A673 (cell line): ENCODE results near the gene BTN2A1. TPM values are rescaled to one million over a fixed set of nuclear protein-coding genes. Genes with fewer than 3 reads are reported as not detected.
A peak's percentile ranks its signal among the peaks of the same experiment; 100 is the strongest.

ENCODE experiments used
- BruUV-seq: library from RNA; stranded (reverse); fragments of 400-500 nt; replicated peaks from 2 replicates; lab custom pipeline; 2021; lab: Mats Ljungman, UMichigan
- CTCF ChIA-PET: fragments of 300-600 bp; sonication (Branson Sonifier 250); formaldehyde crosslinking; loops from one replicate; lab custom pipeline; 2022; ENCODE audit warnings: antibody characterized with exemption; lab: Charles Lee
- POLR2A ChIA-PET: fragments of 300-600 bp; sonication (Branson Sonifier 250); formaldehyde crosslinking; loops from one replicate; lab custom pipeline; 2022; ENCODE audit warnings: antibody characterized with exemption; ENCODE audit not compliant: low non-redundant PET; lab: Charles Lee
- DNase-seq: peaks from one replicate; pipeline ENCODE4 v3.0.0-alpha.2; 2015; ENCODE audit warnings: low spot score
- H3K27ac ChIP-seq: fragments of 200-600 bp; sonication (generic); 2 replicates; pipeline ENCODE4 v1.5.1; 2016; ENCODE audit warnings: mixed run types, low read depth, mild to moderate bottlenecking, mixed read lengths, antibody characterized with exemption, low read length; ENCODE audit not compliant: poor library complexity, severe bottlenecking
- H3K27me3 ChIP-seq: fragments of 200-600 bp; sonication (generic); replicated peaks from 2 replicates; pipeline ENCODE4 v1.6.1; 2017; ENCODE audit warnings: mixed run types, low read depth, mild to moderate bottlenecking, mixed read lengths, antibody characterized with exemption, low read length; ENCODE audit not compliant: insufficient read depth, poor library complexity
- H3K36me3 ChIP-seq: fragments of 200-600 bp; sonication (generic); 2 replicates; pipeline ENCODE4 v1.6.1; 2016; ENCODE audit warnings: mixed run types, mild to moderate bottlenecking, mixed read lengths, antibody characterized with exemption, low read length; ENCODE audit not compliant: insufficient read depth, poor library complexity, severe bottlenecking
- H3K4me1 ChIP-seq: fragments of 200-600 bp; sonication (generic); 2 replicates; pipeline ENCODE4 v1.6.1; 2017; ENCODE audit warnings: mixed run types, mild to moderate bottlenecking, mixed read lengths, antibody characterized with exemption, low read length; ENCODE audit not compliant: insufficient read depth, poor library complexity, severe bottlenecking
- H3K4me3 ChIP-seq: fragments of 200-600 bp; sonication (generic); 2 replicates; pipeline ENCODE4 v1.5.1; 2016; ENCODE audit warnings: low read depth, mixed run types, mild to moderate bottlenecking, mixed read lengths, low read length; ENCODE audit not compliant: poor library complexity, severe bottlenecking
- H3K9me3 ChIP-seq: fragments of 200-600 bp; sonication (generic); 2 replicates; pipeline ENCODE4 v1.6.1; 2016; ENCODE audit warnings: mixed run types, low read depth, mild to moderate bottlenecking, mixed read lengths, antibody characterized with exemption, low read length; ENCODE audit not compliant: poor library complexity, severe bottlenecking
- EZH2 ChIP-seq: fragments of 200-600 bp; sonication (generic); IDR thresholded peaks from 2 replicates; pipeline ENCODE4 v1.6.1; 2017; ENCODE audit warnings: borderline replicate concordance, low read depth, mild to moderate bottlenecking, mixed read lengths, antibody characterized with exemption, low read length; ENCODE audit not compliant: poor library complexity, severe bottlenecking
- intact Hi-C: fragments of 100-400 bp; cut with micrococcal nuclease; formaldehyde crosslinking; loops from one replicate; pipeline ENCODE4 v1.10.0; 2022; ENCODE audit not compliant: unreplicated experiment
- total RNA-seq: library from RNA; stranded (reverse); gene quantifications from 2 replicates; pipeline ENCODE4 v1.2.3, GENCODE V29; 2021
- TF ChIP-seq, protein P1 (sequence below): fragments of 300-800, 200-600 bp; sonication (generic); conservative IDR thresholded peaks from 2 replicates; pipeline ENCODE4 v1.5.1; 2017; ENCODE audit warnings: low read depth, mild to moderate bottlenecking, antibody characterized with exemption, low read length, moderate library complexity, mixed read lengths

Gene BTN2A1
- total RNA-seq, 1 experiment from 2014 or later: 32.2 TPM

DNA sequence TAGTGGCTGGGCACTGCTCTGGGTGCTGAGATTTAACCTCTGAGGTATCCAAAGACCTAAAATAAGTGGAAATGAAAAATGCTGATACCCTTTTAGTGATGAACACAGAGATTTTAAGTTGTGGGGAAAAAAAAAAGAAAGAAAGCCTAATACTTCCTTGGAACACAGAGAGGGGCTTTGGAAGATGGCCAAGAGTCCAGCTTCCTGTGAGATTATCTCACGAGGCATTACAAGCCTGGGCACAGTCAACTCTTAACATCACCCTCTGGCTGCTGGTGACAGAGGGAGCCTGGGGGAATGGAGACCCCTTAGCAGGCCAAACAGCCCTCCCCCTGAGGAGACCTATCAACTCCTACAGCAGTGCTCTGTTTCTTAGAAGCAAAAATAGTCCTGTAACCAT lies 19.7 kb downstream of the BTN2A1 start:
- intact Hi-C loops: no loop called here
- Histone ChIP-seq H3K36me3 (no peaks in the 10 kb centered on the region), H3K4me3 (no peak overlapping the region), H3K27me3 (no peaks in the 10 kb centered on the region), H3K9me3 (no peaks in the 10 kb centered on the region), H3K4me1 (peaks cover 35% of the 10 kb centered on the region), H3K27ac (peak overlapping the region; percentile 99)
- TF ChIP-seq, protein P1, sequence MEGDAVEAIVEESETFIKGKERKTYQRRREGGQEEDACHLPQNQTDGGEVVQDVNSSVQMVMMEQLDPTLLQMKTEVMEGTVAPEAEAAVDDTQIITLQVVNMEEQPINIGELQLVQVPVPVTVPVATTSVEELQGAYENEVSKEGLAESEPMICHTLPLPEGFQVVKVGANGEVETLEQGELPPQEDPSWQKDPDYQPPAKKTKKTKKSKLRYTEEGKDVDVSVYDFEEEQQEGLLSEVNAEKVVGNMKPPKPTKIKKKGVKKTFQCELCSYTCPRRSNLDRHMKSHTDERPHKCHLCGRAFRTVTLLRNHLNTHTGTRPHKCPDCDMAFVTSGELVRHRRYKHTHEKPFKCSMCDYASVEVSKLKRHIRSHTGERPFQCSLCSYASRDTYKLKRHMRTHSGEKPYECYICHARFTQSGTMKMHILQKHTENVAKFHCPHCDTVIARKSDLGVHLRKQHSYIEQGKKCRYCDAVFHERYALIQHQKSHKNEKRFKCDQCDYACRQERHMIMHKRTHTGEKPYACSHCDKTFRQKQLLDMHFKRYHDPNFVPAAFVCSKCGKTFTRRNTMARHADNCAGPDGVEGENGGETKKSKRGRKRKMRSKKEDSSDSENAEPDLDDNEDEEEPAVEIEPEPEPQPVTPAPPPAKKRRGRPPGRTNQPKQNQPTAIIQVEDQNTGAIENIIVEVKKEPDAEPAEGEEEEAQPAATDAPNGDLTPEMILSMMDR: no peak
- TF ChIP-seq EZH2: no peak
- ChIA-PET CTCF (no interaction called here), POLR2A (no interaction called here)
- BruUV-seq: no TSS peak
- peak; percentile 60 for DNase-seq

DNA sequence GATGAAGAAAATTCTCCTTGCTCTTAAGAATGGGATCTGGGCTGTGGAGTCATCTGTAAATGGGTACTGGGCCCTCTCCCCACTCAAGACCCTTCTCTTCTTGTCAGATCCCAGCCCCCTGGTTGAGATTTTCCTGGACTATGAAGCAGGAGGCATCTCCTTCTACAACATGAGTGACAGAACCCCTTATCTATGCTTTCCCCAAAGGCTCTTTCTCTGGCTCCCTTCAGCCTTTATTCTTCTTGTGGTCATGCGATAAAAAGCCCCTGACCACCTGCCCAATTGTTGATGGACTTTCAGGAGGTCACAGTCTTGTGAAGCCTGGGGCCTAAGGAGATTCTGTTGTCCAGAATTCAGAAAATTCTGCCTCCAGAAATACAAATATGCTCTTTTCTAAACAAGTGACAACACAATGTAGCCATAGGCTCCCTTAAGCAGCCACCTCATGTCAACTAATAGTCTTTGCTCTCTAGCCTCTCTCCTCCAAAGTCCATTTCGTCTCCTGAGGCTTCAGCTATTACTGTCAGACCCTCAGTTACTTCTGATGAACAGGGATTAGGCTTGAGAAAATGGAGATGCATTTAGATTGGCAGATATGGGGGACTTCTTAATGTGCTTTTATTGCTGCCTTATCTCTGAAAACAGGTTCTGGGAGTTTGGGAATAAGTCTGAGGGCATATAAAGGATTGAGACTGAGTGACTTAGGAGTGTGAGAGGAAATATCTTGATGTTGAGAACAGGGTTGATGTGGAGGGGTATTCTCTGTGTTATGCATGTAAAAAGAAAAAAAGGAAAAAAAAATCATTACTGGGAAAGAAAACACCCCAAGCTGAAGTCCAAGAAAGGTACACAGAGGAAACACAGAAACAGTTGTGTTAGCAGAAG lies 20.6 kb downstream of the BTN2A1 start:
- no TSS peak for BruUV-seq
- ChIA-PET POLR2A (no interaction called here), CTCF (no interaction called here)
- Histone ChIP-seq H3K4me3 (no peak overlapping the region), H3K27me3 (no peaks in the 10 kb centered on the region), H3K4me1 (peaks cover 33% of the 10 kb centered on the region), H3K9me3 (no peaks in the 10 kb centered on the region), H3K36me3 (no peaks in the 10 kb centered on the region), H3K27ac (no peak overlapping the region)
- DNase-seq: no peak
- intact Hi-C loops: no loop called here
- no peak for TF ChIP-seq EZH2
- TF ChIP-seq, protein P1: no peak

DNA sequence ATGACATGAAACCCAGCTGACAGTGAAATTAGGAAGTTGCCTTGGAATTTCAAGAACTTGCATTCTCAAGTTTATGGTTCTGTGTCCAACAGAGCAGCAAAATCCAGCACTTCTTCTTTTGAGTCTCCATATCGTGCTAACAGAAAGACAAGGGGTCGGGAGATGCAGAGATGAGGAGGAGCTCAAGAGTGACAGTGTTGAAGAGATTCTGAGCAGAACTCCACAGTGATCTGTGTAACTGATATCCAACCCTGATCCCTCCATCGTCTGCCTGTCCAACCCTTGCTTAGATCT lies 21.2 kb downstream of the BTN2A1 start:
- BruUV-seq: no TSS peak
- no peak overlapping the region for H3K4me3 ChIP-seq
- intact Hi-C loops: no loop called here
- DNase-seq: no peak
- TF ChIP-seq EZH2: no peak
- TF ChIP-seq, protein P1: no peak
- H3K27ac ChIP-seq: no peak overlapping the region
- H3K27me3 ChIP-seq: no peaks in the 10 kb centered on the region
- peaks cover 32% of the 10 kb centered on the region for H3K4me1 ChIP-seq
- CTCF ChIA-PET: no interaction called here
- H3K9me3 ChIP-seq: no peaks in the 10 kb centered on the region
- POLR2A ChIA-PET: no interaction called here
- no peaks in the 10 kb centered on the region for H3K36me3 ChIP-seq
